ENCODE data around the gene CLDN20.

GRCh38 chr6:155292711-155293110, 28.9 kb downstream of the CLDN20 start:
- no peak for TF ChIP-seq GABPA (IDR thresholded peaks at IDR 0.05; ENCODE audit: low read depth)
- TF ChIP-seq POLR2AphosphoS5 (IDR thresholded peaks at IDR 0.05; ENCODE audit: low read depth, low read length): no peak
- TF ChIP-seq USF2 (IDR thresholded peaks at IDR 0.05; ENCODE audit: borderline replicate concordance, low read depth, low read length): no peak
- no peak for TF ChIP-seq CTCF (IDR thresholded peaks at IDR 0.05)
- TF ChIP-seq FOSL2 (IDR thresholded peaks at IDR 0.05; ENCODE audit: borderline replicate concordance, low read depth): no peak

Data from SK-N-SH (cell line).